Keratinocyte (primary cell): ENCODE results near the gene SEC14L5.

Experiments used
- CTCF ChIP-seq, 3 experiments: IDR thresholded peaks in 1 of 3; conservative IDR thresholded peaks in 1 of 3; optimal IDR thresholded peaks in 1 of 3; 2 replicates in 2 of 3; 3 replicates in 1 of 3; pipeline versions ENCODE3 to v1.5.1; 2011; ENCODE audit warnings: low read length in 3 of 3, mild to moderate bottlenecking in 3 of 3, moderate library complexity in 2 of 3, control low read depth in 1 of 3, inconsistent platforms in 1 of 3; ENCODE audit not compliant: insufficient read depth in 2 of 3; ENCODE audit errors: extremely low read depth in 1 of 3
- EZH2 ChIP-seq: IDR thresholded peaks from one replicate; pipeline ENCODE4 v1.6.1; 2012; ENCODE audit warnings: inconsistent platforms, mild to moderate bottlenecking, low read length, moderate library complexity

GRCh38 chr16:4915226-4915761 lies 42.8 kb upstream of the SEC14L5 start:
- no peak for TF ChIP-seq CTCF (optimal IDR thresholded peaks at IDR 0.05 in 1 of 3, IDR thresholded peaks at IDR 0.05 in 1 of 3, conservative IDR thresholded peaks at IDR 0.05 in 1 of 3; ENCODE audit: extremely low read depth in 1 of 3, insufficient read depth in 2 of 3, low read length in 3 of 3)
- no peak for TF ChIP-seq EZH2
